ENCODE measurements around the gene ZNRD2. TPM values are rescaled to one million over a fixed set of nuclear protein-coding genes. Genes with fewer than 3 reads are reported as not detected.
A peak's percentile ranks its signal among the peaks of the same experiment; 100 is the strongest.

ZNRD2 gene
- total and polyA plus RNA-seq, 2 of the 8 experiments (the other 6 are each of a cell fraction or from before 2014, with no cell fraction given), result 53.4 to 125 TPM

DNA sequence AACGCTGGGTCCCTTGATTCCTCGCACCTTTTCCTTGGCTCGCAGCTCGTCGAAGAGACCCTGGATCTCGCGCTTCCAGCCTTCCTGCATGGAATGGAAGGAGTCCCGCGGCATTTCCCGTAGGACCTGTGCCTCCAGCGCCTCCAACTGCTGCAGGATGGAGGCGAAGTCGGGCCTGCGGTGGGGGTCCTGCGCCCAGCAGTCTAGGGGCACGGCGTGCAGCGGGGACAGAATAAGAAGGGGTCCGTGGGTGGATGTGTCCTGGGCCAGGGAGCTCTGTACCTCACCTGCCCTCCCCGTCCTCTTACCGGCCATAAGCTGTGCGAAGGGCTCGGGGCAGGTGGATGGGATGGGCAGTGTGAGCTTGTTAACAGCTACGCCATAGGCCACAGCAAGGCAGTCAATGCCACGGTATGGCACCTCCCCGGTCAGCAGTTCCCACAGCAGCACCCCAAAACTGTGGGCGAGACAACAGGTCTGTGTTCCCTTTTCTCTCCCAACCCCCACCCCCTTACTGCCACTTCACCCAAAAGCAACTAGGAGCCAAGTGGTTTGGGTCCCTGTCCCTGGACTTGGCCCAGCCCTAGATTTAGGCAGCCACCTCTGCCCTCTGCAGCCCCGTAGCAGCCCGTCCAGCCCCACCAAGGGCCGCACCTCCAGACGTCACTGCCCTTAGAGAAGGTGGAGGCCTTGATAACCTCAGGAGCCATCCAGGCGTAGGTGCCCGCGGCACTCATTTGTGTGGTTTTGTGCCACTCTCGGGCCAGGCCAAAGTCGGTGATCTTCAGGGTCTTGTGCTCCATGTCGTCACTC is 37.5 kb downstream of the ZNRD2 start:
- 71% methylated on average over 37 of the region's 37 CpGs; no CpG with 5 or more reads in 1 of the 2 experiments for WGBS, 2 experiments (ENCODE audit: extremely low coverage in 1 of 2, insufficient coverage in 1 of 2, insufficient read length in 1 of 2, insufficient replicate concordance in 2 of 2, low coverage in 1 of 2, low lambda C conversion rate in 2 of 2, missing lambda C conversion rate in 1 of 2)
- Histone ChIP-seq H3K4me3 (ENCODE audit: extremely low read depth in 1 of 4, insufficient read depth in 2 of 4, low read depth in 3 of 4, low read length in 4 of 4) (peak overlapping the region; percentile 27 to 57 (median 37)), H3K56ac (replicated peaks; ENCODE audit: insufficient read length, low read depth, low read length) (no peak overlapping the region), H3K14ac (ENCODE audit: insufficient read length) (no peak overlapping the region), H3K23me2 (ENCODE audit: low read depth, low read length) (peaks cover 7% of the 10 kb centered on the region; the same call in 1 of the 2 replicates), H3K79me2 (ENCODE audit: control insufficient read depth in 1 of 2, insufficient read depth in 2 of 2, low read length in 2 of 2) (peaks cover 3 to 5% of the 10 kb centered on the region in 2 experiments; a peak in 2 of 4 replicates), H2AFZ (ENCODE audit: low read length) (no peak overlapping the region), H2AK5ac (ENCODE audit: low read depth, low read length) (no peak overlapping the region; the same call in 1 of the 2 replicates), H2BK15ac (ENCODE audit: low read length) (peak overlapping the region; percentile 97; the same call in 1 of the 2 replicates), H2BK12ac (ENCODE audit: low read depth, low read length) (peak overlapping the region; percentile 39; the same call in 1 of the 2 replicates), H3K23ac (ENCODE audit: insufficient read length) (no peak overlapping the region), H4K91ac (replicated peaks; ENCODE audit: insufficient read length, low read length) (peak overlapping the region; percentile 23), H3K9me3 (ENCODE audit: insufficient read depth in 2 of 2, low read depth in 1 of 2, low read length in 1 of 2) (no peaks in the 10 kb centered on the region), H3K9ac (replicated peaks in 1 of 4; ENCODE audit: extremely low read depth in 1 of 4, low read depth in 3 of 4, low read length in 3 of 4) (peak overlapping the region in 2 of 4 experiments; percentile 16 to 28; a peak in 2 of 7 replicates), H4K5ac (ENCODE audit: insufficient read length, low read depth, low read length) (no peak overlapping the region), H4K8ac (ENCODE audit: extremely low read depth, insufficient read depth, low read length) (peak overlapping the region; percentile 16), H3K4me1 (replicated peaks in 1 of 4; ENCODE audit: control insufficient read depth in 3 of 4, insufficient read depth in 4 of 4, low read length in 3 of 4) (peaks cover 0 to 22% (median 9%) of the 10 kb centered on the region in 4 experiments; a peak in 6 of 7 replicates), H3K4me2 (ENCODE audit: insufficient read depth in 1 of 2, low read depth in 2 of 2, low read length in 2 of 2) (peak overlapping the region; percentile 72 to 79), H3K79me1 (ENCODE audit: low read depth, low read length) (peaks cover 21% of the 10 kb centered on the region), H3K27me3 (replicated peaks in 1 of 4; ENCODE audit: control insufficient read depth in 3 of 4, extremely low read depth in 1 of 4, insufficient read depth in 3 of 4, low read length in 3 of 4) (no peaks in the 10 kb centered on the region; a peak in 1 of 7 replicates), H3K18ac (ENCODE audit: extremely low read depth, low read length) (peak overlapping the region; percentile 32; the same call in 1 of the 2 replicates), H3K4ac (replicated peaks; ENCODE audit: insufficient read length, low read depth, low read length) (no peak overlapping the region), H2BK120ac (replicated peaks; ENCODE audit: low read depth, low read length) (no peak overlapping the region), H2BK20ac (ENCODE audit: low read length) (no peak overlapping the region), H3K36me3 (ENCODE audit: control insufficient read depth in 2 of 4, insufficient read depth in 4 of 4, low read length in 3 of 4) (peaks cover 4 to 24% (median 12%) of the 10 kb centered on the region in 4 experiments; a peak in 5 of 8 replicates), H3K27ac (ENCODE audit: low read depth, low read length) (no peak overlapping the region), H2BK5ac (ENCODE audit: low read depth, low read length) (peak overlapping the region; percentile 66; the same call in 1 of the 2 replicates), H4K20me1 (replicated peaks in 1 of 2; ENCODE audit: control insufficient read depth in 1 of 2, insufficient read depth in 2 of 2, low read length in 2 of 2) (peaks cover 5 to 23% of the 10 kb centered on the region in 2 experiments)
- CTCF ChIA-PET (ENCODE audit: partially characterized antibody), result interaction anchor here (0.6 to 14.8 kb wide), 10 partner anchors 10 to 244 kb away, joined by 3 to 227 read pairs (median 3); partner anchors contain the start of gene KCNK7
- POLR2A ChIA-PET (ENCODE audit: partially characterized antibody), result interaction anchor here (0.6 to 1.9 kb wide), 15 partner anchors 9 to 109 kb away, joined by 3 to 11 read pairs (median 4); partner anchors contain the start of genes FAM89B, KAT5, MALAT1 and ZNRD2
- no peak for TF ChIP-seq FOSL1 (IDR thresholded peaks at IDR 0.05; ENCODE audit: insufficient read depth, low read depth, low read length)
- TF ChIP-seq TEAD4 (IDR thresholded peaks at IDR 0.05; ENCODE audit: low read depth, low read length), result no peak
- no peak for TF ChIP-seq RBBP5 (IDR thresholded peaks at IDR 0.05; ENCODE audit: borderline replicate concordance, low read depth, low read length)
- no peak for TF ChIP-seq RXRA (IDR thresholded peaks at IDR 0.05; ENCODE audit: insufficient read depth, low read depth, low read length)
- DNase-seq (ENCODE audit: low read depth in 1 of 2, low spot score in 2 of 2), result no peak
- no peak for FAIRE-seq
